Heart left ventricle (tissue), 13 donors: ENCODE results near the gene ABI1.

ENCODE experiments used
- POLR2A ChIP-seq, 2 donors: fragments of 450-650 bp; IDR thresholded peaks; one replicate each; pipeline ENCODE4 v1.6.1; 2017; ENCODE audit warnings: antibody characterized with exemption in 2 of 2, mild to moderate bottlenecking in 2 of 2, moderate library complexity in 2 of 2
- TF ChIP-seq, protein P1 (sequence below), 12 donors: fragments of 200-600 bp; sonication (generic) in 4 of 12; IDR thresholded peaks; one replicate each; pipeline versions ENCODE4 v1.5.0 to v1.8.0; 2018 to 2022; ENCODE audit warnings: antibody characterized with exemption in 12 of 12, mild to moderate bottlenecking in 5 of 12
- donor health status: ischemic (EF 13 %, LVEDD 7.1; RV severe dilation, severe dysfunction).
- donor health status: DM: no; HTN: yes; CAD: no.
- donor health status: DM: no; HTN: no; CAD: no.
- donor health status: ischemic (EF 25% LVEDD 6.9; RV normal size, moderate dysfunction).
- donor health status: ischemic (EF 25% LVEDD 5.7; RV mildly dilated, moderate dysfunction).
- donor health status: ischemic (EF 35%, LVEDD 5.7; RV mildly dilated, moderate dysfunction).
- donor health status: nonischemic (EF 11% LVEDD 7.7; RV severe dilation, severe dysfunction).
- donor health status: DM: yes; HTN: yes; CAD: no.
- donor health status: PGD.
- donor health status: ischemic (EF 29% LVEDD 5.4; RV normal size, mild dysfunction).
- donor health status: nonischemic (EF 23%, LVEDD 6.1; RV moderate dilation, normal function).

DNA sequence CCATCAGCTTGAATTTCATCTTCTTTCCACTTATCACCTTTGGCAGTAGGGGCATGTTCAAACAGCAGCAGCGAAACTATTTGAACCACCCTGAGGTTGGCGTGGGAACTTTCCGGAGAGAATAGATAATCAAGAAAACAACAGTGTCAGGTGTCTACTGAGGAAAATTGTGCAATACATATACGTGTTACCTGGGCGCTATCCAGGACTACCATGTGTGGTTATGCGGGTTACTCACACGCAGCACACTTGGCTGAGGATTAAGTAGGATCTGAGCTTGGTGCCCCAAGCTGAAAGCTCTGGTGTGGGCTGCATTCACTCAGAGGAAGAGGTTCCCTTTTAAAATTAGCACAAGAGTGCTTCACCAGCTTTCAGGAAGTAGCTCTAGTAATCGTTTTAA, 8.8 kb upstream of the ABI1 start:
- TF ChIP-seq, protein P1, sequence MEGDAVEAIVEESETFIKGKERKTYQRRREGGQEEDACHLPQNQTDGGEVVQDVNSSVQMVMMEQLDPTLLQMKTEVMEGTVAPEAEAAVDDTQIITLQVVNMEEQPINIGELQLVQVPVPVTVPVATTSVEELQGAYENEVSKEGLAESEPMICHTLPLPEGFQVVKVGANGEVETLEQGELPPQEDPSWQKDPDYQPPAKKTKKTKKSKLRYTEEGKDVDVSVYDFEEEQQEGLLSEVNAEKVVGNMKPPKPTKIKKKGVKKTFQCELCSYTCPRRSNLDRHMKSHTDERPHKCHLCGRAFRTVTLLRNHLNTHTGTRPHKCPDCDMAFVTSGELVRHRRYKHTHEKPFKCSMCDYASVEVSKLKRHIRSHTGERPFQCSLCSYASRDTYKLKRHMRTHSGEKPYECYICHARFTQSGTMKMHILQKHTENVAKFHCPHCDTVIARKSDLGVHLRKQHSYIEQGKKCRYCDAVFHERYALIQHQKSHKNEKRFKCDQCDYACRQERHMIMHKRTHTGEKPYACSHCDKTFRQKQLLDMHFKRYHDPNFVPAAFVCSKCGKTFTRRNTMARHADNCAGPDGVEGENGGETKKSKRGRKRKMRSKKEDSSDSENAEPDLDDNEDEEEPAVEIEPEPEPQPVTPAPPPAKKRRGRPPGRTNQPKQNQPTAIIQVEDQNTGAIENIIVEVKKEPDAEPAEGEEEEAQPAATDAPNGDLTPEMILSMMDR (IDR thresholded peaks at IDR 0.05), result no peak
- no peak for TF ChIP-seq POLR2A (IDR thresholded peaks at IDR 0.05)
